MG63 (cell line): Measurements from ENCODE around the gene ATP1B2. TPM values are rescaled to one million over a fixed set of nuclear protein-coding genes. Genes with fewer than 3 reads are reported as not detected.

ENCODE experiments used
- DNase-seq: peaks from one replicate; pipeline ENCODE4 v3.0.0-alpha.2; 2020
- H3K27me3 ChIP-seq: fragments of 250-450 bp; sonication (Bioruptor Pico); 2 replicates; pipeline ENCODE4 v1.5.1; 2020; ENCODE audit warnings: mild to moderate bottlenecking, moderate library complexity
- H3K36me3 ChIP-seq: fragments of 250-450 bp; sonication (Bioruptor Pico); 2 replicates; pipeline ENCODE4 v1.5.1; 2020; ENCODE audit warnings: mild to moderate bottlenecking, moderate library complexity
- H3K4me3 ChIP-seq: fragments of 250-450 bp; sonication (Bioruptor Pico); 2 replicates; pipeline ENCODE4 v1.5.1; 2020; ENCODE audit warnings: mild to moderate bottlenecking, moderate library complexity
- H3K9me3 ChIP-seq: fragments of 250-450 bp; sonication (Bioruptor Pico); 2 replicates; pipeline ENCODE4 v1.5.1; 2020; ENCODE audit warnings: mild to moderate bottlenecking, moderate library complexity
- total RNA-seq: library from RNA; depleted of rRNA; stranded (reverse); fragments of >200 nt; shearing (Covaris generic); gene quantifications from 2 replicates; pipeline ENCODE4 v1.2.3, GENCODE V29; 2014; ENCODE audit warnings: low replicate concordance

ATP1B2 gene
- total RNA-seq, 1 experiment from 2014 or later = not detected

- H3K36me3 ChIP-seq = no peaks in the 10 kb centered on the region
- no peaks in the 10 kb centered on the region for H3K27me3 ChIP-seq
Observed at GRCh38 chr17:7655541-7655840, 4.8 kb downstream of the ATP1B2 start.

GRCh38 chr17:7656958-7657609 lies 6.4 kb downstream of the ATP1B2 start:
- H3K9me3 ChIP-seq = no peaks in the 10 kb centered on the region
- DNase-seq = no peak
- H3K4me3 ChIP-seq = no peak overlapping the region
- H3K36me3 ChIP-seq = no peaks in the 10 kb centered on the region
- no peaks in the 10 kb centered on the region for H3K27me3 ChIP-seq

More at GRCh38 chr17:7655541-7655840, 4.8 kb downstream of the ATP1B2 start:
- Histone ChIP-seq H3K9me3 (no peaks in the 10 kb centered on the region), H3K4me3 (no peak overlapping the region)
- DNase-seq = no peak

- Histone ChIP-seq H3K27me3 (no peaks in the 10 kb centered on the region), H3K4me3 (no peak overlapping the region), H3K36me3 (no peaks in the 10 kb centered on the region), H3K9me3 (no peaks in the 10 kb centered on the region)
- no peak for DNase-seq
Observed at GRCh38 chr17:7667656-7668406, 17.1 kb downstream of the ATP1B2 start.

GRCh38 chr17:7668482-7668881 lies 17.8 kb downstream of the ATP1B2 start:
- Histone ChIP-seq H3K4me3 (no peak overlapping the region), H3K36me3 (no peaks in the 10 kb centered on the region), H3K9me3 (no peaks in the 10 kb centered on the region), H3K27me3 (no peaks in the 10 kb centered on the region)
- DNase-seq = no peak

- no peaks in the 10 kb centered on the region for H3K27me3 ChIP-seq
- no peaks in the 10 kb centered on the region for H3K9me3 ChIP-seq
- H3K4me3 ChIP-seq = no peak overlapping the region
- H3K36me3 ChIP-seq = no peaks in the 10 kb centered on the region
- DNase-seq = no peak
Observed at GRCh38 chr17:7673239-7673638, 22.5 kb downstream of the ATP1B2 start.

GRCh38 chr17:7674934-7675333 lies 24.2 kb downstream of the ATP1B2 start:
- Histone ChIP-seq H3K4me3 (no peak overlapping the region), H3K27me3 (no peaks in the 10 kb centered on the region), H3K36me3 (peaks cover 4% of the 10 kb centered on the region), H3K9me3 (no peaks in the 10 kb centered on the region)
- no peak for DNase-seq

- H3K27me3 ChIP-seq = no peaks in the 10 kb centered on the region
- peaks cover 4% of the 10 kb centered on the region for H3K36me3 ChIP-seq
- no peaks in the 10 kb centered on the region for H3K9me3 ChIP-seq
- no peak for DNase-seq
- H3K4me3 ChIP-seq = no peak overlapping the region
Observed at GRCh38 chr17:7676533-7676932, 25.8 kb downstream of the ATP1B2 start.

- H3K4me3 ChIP-seq = no peak overlapping the region
- H3K36me3 ChIP-seq = peaks cover 7% of the 10 kb centered on the region
- no peaks in the 10 kb centered on the region for H3K9me3 ChIP-seq
- no peak for DNase-seq
- H3K27me3 ChIP-seq = no peaks in the 10 kb centered on the region
Observed at GRCh38 chr17:7677388-7678067, 26.8 kb downstream of the ATP1B2 start.

- Histone ChIP-seq H3K27me3 (no peaks in the 10 kb centered on the region), H3K9me3 (no peaks in the 10 kb centered on the region), H3K4me3 (peak overlapping the region; percentile 91), H3K36me3 (peaks cover 35% of the 10 kb centered on the region)
- DNase-seq = no peak
Observed at GRCh38 chr17:7684851-7685532, 34.3 kb downstream of the ATP1B2 start.

- DNase-seq = peak; percentile 94
- H3K27me3 ChIP-seq = no peaks in the 10 kb centered on the region
- H3K9me3 ChIP-seq = no peaks in the 10 kb centered on the region
- peaks cover 35% of the 10 kb centered on the region for H3K36me3 ChIP-seq
- H3K4me3 ChIP-seq = peak overlapping the region; percentile 91
Observed at GRCh38 chr17:7685533-7686221, 35.0 kb downstream of the ATP1B2 start.

- peak; percentile 82 for DNase-seq
- Histone ChIP-seq H3K4me3 (peak overlapping the region; percentile 91), H3K27me3 (no peaks in the 10 kb centered on the region), H3K9me3 (no peaks in the 10 kb centered on the region), H3K36me3 (peaks cover 35% of the 10 kb centered on the region)
Observed at GRCh38 chr17:7686222-7687071, 35.7 kb downstream of the ATP1B2 start.

GRCh38 chr17:7687072-7687907 lies 36.6 kb downstream of the ATP1B2 start, which contains the start of gene TP53:
TSS of gene TP53 (minus strand) at chr17:7687490. CDS start at chr17:7676594, 10,896 bp downstream.
- H3K4me3 ChIP-seq = peak within 1 kb of the TSS; percentile 91
- H3K27me3 ChIP-seq = no peaks in the 10 kb centered on the region
- peak; percentile 89 for DNase-seq
- H3K36me3 ChIP-seq = peaks cover 34% of the 10 kb centered on the region
- H3K9me3 ChIP-seq = no peaks in the 10 kb centered on the region

GRCh38 chr17:7687908-7688807 lies 37.4 kb downstream of the ATP1B2 start, which contains the start of gene WRAP53:
TSS of gene WRAP53 (plus strand) at chr17:7688477. CDS start at chr17:7688649, 172 bp downstream.
- no peaks in the 10 kb centered on the region for H3K9me3 ChIP-seq
- peaks cover 29% of the 10 kb centered on the region for H3K36me3 ChIP-seq
- H3K27me3 ChIP-seq = no peaks in the 10 kb centered on the region
- peak; percentile 99 for DNase-seq
- H3K4me3 ChIP-seq = peak within 1 kb of the TSS; percentile 91

- no peak for DNase-seq
- Histone ChIP-seq H3K27me3 (no peaks in the 10 kb centered on the region), H3K4me3 (peak overlapping the region; percentile 91), H3K36me3 (peaks cover 28% of the 10 kb centered on the region), H3K9me3 (no peaks in the 10 kb centered on the region)
Observed at GRCh38 chr17:7688808-7689316, 38.1 kb downstream of the ATP1B2 start.
